AG09319 (cell line): Measurements from ENCODE around the gene P3H3.

Source experiments
- DNase-seq: peaks from one replicate; pipeline ENCODE4 v3.0.0-alpha.2; 2010; ENCODE audit warnings: low read depth; ENCODE audit errors: extremely low read depth
- CTCF ChIP-seq: IDR thresholded peaks from 2 replicates; pipeline ENCODE4 v1.5.1; 2011; ENCODE audit warnings: low read depth, mild to moderate bottlenecking, inconsistent platforms, low read length, moderate library complexity

The P3H3 gene

GRCh38 chr12:6809056-6809455, 19.2 kb upstream of the P3H3 start:
- no peak for DNase-seq
- no peak for TF ChIP-seq CTCF

- TF ChIP-seq CTCF, result no peak
- DNase-seq, result no peak
Observed at GRCh38 chr12:6810758-6811157, 17.4 kb upstream of the P3H3 start.

GRCh38 chr12:6813363-6813762, 14.8 kb upstream of the P3H3 start:
- no peak for TF ChIP-seq CTCF

GRCh38 chr12:6816598-6816997, 11.6 kb upstream of the P3H3 start:
- no peak for TF ChIP-seq CTCF
- DNase-seq, result no peak

More at GRCh38 chr12:6813363-6813762, 14.8 kb upstream of the P3H3 start:
- no peak for DNase-seq

GRCh38 chr12:6817098-6817497, 11.1 kb upstream of the P3H3 start:
- no peak for DNase-seq
- no peak for TF ChIP-seq CTCF

- DNase-seq, result no peak
- TF ChIP-seq CTCF, result no peak
Observed at GRCh38 chr12:6817662-6818157, 10.5 kb upstream of the P3H3 start.

GRCh38 chr12:6818222-6818621, 10.0 kb upstream of the P3H3 start:
- TF ChIP-seq CTCF, result no peak

More at GRCh38 chr12:6818222-6818621, 10.0 kb upstream of the P3H3 start:
- DNase-seq, result no peak
